Erythroblast (primary cell): ENCODE measurements around the gene SH2D1B.

Experiments
- GATA1 ChIP-seq: IDR thresholded peaks from 2 replicates; pipeline ENCODE4 v1.6.1; 2011; ENCODE audit warnings: low read depth, mild to moderate bottlenecking, control low read depth, low read length, moderate library complexity
- POLR2A ChIP-seq: IDR thresholded peaks from 2 replicates; pipeline ENCODE4 v1.6.1; 2011; ENCODE audit warnings: mild to moderate bottlenecking, low read length

GRCh38 chr1:162359523-162360236 is 52.3 kb downstream of the SH2D1B start:
- no peak for TF ChIP-seq POLR2A
- no peak for TF ChIP-seq GATA1
